ENCODE data around the gene HOXA2.

HOXA2 gene

GRCh38 chr7:27126596-27127327 is 24.3 kb upstream of the HOXA2 start:
- DNase-seq, result no peak

DNA sequence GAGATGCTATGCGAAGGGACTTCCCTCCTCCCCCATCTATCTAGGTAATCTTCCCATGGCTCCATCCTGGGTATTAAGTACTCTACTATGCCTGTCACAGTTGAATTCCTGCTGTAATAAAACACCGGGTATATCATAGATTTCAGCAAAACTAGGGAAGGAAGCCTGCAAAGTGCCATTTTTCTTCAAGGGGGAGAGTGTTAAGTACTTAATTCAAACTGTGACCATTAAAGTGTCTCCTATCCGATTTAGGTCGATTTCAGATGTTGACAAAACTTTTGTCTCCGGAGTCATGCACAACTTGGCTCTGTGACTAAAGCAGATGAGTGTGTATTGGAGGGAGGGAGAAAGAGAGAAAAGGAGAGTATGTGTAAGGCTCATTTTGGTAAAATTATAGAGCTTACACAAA is 23.5 kb upstream of the HOXA2 start:
- DNase-seq, result no peak

DNA sequence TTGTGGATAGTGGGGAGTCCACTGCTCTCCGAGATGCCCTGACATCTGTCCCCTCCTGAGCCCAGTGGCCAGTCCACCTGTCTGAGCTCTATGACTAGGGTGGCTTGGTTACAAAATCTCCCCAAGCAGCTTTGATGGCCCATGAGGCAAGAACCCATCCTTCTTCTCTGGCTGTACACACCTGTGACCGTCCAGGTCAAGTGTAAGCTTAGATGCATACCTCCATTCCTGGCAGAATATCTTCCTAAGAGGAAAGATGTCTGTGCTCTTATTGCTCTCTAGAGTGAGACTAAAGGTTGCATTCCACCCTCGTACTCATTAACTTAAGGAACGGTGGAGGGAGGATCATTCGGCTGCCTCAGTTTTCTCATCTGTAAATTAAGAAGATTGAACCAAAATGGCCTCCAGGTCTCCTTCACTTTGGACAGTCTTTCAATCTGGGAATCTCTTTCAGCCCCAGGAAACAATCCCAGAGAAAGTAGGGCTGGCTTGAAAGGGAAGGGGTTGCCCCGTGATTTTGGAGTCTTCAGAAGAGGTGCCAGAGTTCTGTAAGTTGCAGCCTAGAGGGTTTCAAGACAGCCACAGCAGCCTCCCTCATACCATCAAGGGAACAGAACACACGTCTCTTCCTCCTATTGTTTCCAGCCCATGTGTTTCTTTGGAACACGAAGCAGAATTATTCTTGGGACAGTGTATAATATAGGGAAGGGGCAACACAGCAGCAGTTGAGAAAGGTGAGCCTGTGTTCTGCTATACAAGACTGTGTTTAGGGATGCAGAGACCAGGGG is 22.6 kb upstream of the HOXA2 start:
- no peak for DNase-seq

- DNase-seq, result no peak
Observed at GRCh38 chr7:27124096-27124901, 21.8 kb upstream of the HOXA2 start.

GRCh38 chr7:27123477-27124053 is 21.1 kb upstream of the HOXA2 start:
- DNase-seq, result no peak

- DNase-seq, result no peak
Observed at GRCh38 chr7:27123007-27123476, 20.6 kb upstream of the HOXA2 start.

DNA sequence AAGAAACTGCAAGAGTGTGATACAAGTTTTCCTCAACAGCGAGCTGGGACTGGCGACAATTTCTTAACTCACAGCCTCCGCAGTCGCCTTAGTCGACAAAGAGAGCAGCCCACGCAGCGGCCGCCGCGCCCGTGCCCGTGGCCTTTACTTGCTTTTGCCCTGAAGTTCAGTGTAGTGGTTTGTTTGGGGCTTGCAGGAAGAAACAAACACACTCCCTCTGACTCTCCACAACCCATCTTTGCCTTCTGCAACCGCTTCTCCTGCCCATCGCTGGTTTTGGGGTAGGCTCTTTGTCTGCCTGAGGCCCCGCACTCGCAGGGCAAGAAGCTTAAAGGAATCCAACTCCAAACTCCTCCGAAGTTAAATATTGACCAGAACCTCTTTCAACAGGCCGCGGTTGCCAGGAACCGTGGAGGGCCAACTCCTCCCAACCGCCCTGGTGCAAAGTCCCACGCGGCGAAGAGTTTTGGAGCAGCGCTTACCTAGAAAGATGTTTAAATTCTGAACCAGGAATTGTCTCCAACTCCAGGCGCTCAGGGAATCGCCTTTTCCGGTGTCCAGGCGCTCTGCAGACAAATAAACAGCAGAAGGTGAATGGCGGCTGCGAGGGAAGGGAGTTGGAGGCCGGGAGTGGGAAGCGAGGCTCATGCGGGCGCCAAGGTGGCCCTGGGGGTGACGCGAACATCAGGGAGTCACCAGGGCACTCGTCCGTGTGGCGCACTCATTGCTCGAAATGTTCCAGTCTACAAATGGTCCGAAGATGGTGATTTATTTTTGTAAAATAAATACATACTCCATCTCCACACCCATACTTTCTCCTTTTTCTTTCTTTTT is 19.8 kb upstream of the HOXA2 start:
- no peak for DNase-seq

GRCh38 chr7:27121684-27122076 is 19.2 kb upstream of the HOXA2 start:
- no peak for DNase-seq

- DNase-seq, result no peak
Observed at GRCh38 chr7:27119412-27119911, 17.0 kb upstream of the HOXA2 start.

DNA sequence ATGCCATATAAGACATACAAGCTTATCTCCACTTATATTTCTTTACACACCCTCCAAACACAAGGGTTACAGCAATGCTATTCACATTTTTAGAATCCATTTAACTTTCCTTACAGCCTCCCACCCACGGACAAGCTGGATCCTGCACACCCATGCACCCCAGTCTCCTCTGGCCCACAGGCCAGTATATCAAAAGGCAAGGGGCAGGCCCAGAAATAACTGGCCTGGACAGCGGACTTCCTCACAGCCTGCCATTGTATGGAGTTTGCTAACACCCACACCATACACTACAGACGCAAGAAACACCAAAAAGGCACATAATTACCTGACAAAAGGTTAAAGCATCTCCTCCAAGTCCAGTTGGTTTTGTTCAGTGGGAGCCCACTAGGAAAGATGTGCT is 16.1 kb upstream of the HOXA2 start:
- DNase-seq, result no peak

- no peak for DNase-seq
Observed at GRCh38 chr7:27117887-27118491, 15.5 kb upstream of the HOXA2 start.

DNA sequence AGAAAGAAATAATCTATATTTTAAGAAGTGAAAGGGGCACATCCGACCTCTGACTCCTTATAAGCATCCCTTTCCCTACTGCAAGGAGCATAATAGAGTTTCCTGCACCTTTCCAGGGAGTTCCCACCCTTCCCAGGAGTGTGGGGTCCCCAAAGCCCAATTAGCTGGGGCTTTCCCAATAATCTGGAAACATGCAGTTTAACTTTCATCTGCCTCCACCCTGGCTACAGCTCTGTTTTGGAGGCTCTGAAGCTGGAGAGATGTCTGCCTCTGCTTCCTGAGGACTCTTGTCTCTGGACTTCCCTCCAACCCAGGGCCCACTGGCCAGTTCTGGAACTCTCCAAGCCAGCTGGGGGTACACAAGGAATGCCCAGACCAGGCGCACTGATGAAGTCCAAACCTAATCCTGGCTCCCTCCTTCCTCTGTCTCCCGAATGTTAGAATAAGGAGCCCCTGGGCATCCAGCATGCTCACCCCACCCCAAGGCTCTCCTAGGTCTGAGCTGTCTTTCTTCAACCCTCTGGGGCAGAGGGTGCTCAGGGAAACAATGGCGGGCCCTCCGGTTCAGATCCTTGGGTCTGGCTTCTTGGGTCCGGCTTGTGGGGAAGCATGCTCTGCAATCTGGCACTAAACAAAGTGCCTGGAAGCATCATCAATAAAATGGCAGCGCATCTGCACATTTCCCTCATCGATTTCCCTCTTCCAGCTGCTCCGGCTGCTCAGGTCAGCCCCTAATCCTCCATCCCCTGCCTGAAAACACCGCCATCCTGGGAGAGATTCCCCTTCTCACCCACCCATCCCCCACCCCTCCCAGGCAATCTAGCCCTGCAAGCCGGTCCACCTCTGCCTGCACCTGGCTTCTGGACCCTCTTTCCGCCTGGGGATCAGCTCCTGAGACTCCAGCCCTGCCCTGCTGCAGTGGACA is 14.7 kb upstream of the HOXA2 start:
- no peak for DNase-seq

DNA sequence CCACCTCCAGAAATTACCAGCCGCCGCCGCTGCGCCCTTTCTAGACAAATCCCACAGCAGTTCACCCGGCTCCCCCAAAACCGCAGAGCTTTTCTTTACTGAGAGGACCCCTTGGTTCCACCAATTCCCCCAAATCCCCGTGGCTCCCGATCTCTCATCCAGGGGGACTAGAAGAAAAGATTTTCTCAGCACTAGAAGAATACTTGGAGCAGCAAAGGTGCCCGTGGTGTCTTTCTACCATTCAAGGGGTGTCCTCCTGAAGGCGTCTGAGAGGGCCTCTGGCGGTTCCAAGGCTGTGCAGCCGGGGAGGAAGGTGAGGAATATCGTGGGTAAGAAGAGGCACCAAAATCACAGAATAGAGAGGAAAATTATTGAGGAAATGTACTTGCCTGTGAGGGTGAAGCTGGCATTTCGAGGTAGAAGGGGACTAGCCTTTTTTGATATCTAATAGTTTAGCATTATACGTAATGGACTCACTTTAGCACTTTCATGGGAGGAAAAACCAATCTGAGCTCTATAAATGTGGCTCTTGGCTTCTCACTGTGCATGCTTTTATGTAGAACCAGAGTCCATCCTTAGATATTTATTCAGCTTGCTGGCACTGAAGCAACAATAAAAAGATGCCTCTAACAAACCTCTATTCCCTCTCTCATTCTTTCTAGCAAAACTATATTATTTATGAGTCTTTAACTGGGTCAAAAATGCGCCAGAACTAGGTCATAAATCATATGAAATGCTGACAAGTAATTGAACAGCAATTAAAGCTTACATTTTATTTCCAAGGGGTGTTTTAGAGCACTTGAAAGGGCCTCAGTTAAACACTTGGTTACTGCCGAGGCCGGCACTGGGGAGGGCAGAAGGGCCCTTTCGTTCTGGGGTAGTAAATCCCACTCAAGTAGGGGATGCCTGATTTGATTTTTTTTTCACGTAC is 13.8 kb upstream of the HOXA2 start:
- no peak for DNase-seq

- no peak for DNase-seq
Observed at GRCh38 chr7:27115221-27116026, 12.9 kb upstream of the HOXA2 start.

GRCh38 chr7:27114881-27115220 is 12.4 kb upstream of the HOXA2 start:
- no peak for DNase-seq

- no peak for DNase-seq
Observed at GRCh38 chr7:27113991-27114769, 11.7 kb upstream of the HOXA2 start.

Measured in hypothalamus (tissue), 51 donors.